ENCODE results near the gene MEGF11.

The MEGF11 gene

GRCh38 chr15:66253418-66254088, at the start of gene MEGF11:
Gene MEGF11 (minus strand): TSS chr15:66253750. CDS start chr15:66128403, 125,347 bp downstream.
- DNase-seq (ENCODE audit: low spot score in 2 of 2): no peak
- H3K9me3 Mint-ChIP-seq: no peaks in the 10 kb centered on the region
- no peak for ATAC-seq (ENCODE audit: low read depth)

GRCh38 chr15:66302489-66303278, 49.1 kb upstream of the MEGF11 start:
- ATAC-seq (ENCODE audit: low read depth): no peak
- Mint-ChIP-seq H3K4me1 (peaks cover 2% of the 10 kb centered on the region), H3K27ac (peak overlapping the region; percentile 19), H3K36me3 (peaks cover 20% of the 10 kb centered on the region), H3K27me3 (no peaks in the 10 kb centered on the region), H3K4me3 (no peak overlapping the region), H3K9me3 (no peaks in the 10 kb centered on the region)
- no peak for DNase-seq (ENCODE audit: low spot score in 2 of 2)

More at GRCh38 chr15:66253418-66254088, at the start of gene MEGF11:
- Mint-ChIP-seq H3K27me3 (peaks cover 34% of the 10 kb centered on the region), H3K27ac (peak within 1 kb of the TSS; percentile 29), H3K4me3 (peak within 1 kb of the TSS; percentile 85), H3K36me3 (peaks cover 3% of the 10 kb centered on the region), H3K4me1 (peaks cover 11% of the 10 kb centered on the region)

GRCh38 chr15:66298803-66299251, 45.3 kb upstream of the MEGF11 start:
- Mint-ChIP-seq H3K27ac (no peak overlapping the region), H3K27me3 (no peaks in the 10 kb centered on the region), H3K9me3 (no peaks in the 10 kb centered on the region), H3K4me1 (peaks cover 15% of the 10 kb centered on the region), H3K36me3 (peaks cover 13% of the 10 kb centered on the region), H3K4me3 (no peak overlapping the region)
- ATAC-seq (ENCODE audit: low read depth) (no peak), DNase-seq (ENCODE audit: low spot score in 2 of 2) (no peak)

GRCh38 chr15:66296186-66296585, 42.6 kb upstream of the MEGF11 start:
- no peak overlapping the region for H3K27ac Mint-ChIP-seq
- H3K9me3 Mint-ChIP-seq: no peaks in the 10 kb centered on the region
- H3K4me1 Mint-ChIP-seq: peaks cover 19% of the 10 kb centered on the region
- ATAC-seq (ENCODE audit: low read depth) (no peak), DNase-seq (ENCODE audit: low spot score in 2 of 2) (no peak)
- H3K27me3 Mint-ChIP-seq: no peaks in the 10 kb centered on the region
- peaks cover 5% of the 10 kb centered on the region for H3K36me3 Mint-ChIP-seq
- H3K4me3 Mint-ChIP-seq: no peak overlapping the region

- H3K27ac Mint-ChIP-seq: peak overlapping the region; percentile 83
- H3K9me3 Mint-ChIP-seq: no peaks in the 10 kb centered on the region
- DNase-seq (ENCODE audit: low spot score in 2 of 2): no peak
- peak overlapping the region; percentile 82 for H3K4me3 Mint-ChIP-seq
- peaks cover 24% of the 10 kb centered on the region for H3K4me1 Mint-ChIP-seq
- no peaks in the 10 kb centered on the region for H3K36me3 Mint-ChIP-seq
- H3K27me3 Mint-ChIP-seq: no peaks in the 10 kb centered on the region
- no peak for ATAC-seq (ENCODE audit: low read depth)
These were observed 41.3 kb upstream of the MEGF11 start for GRCh38 chr15:66294932-66295235.

- Mint-ChIP-seq H3K27me3 (no peaks in the 10 kb centered on the region), H3K9me3 (no peaks in the 10 kb centered on the region), H3K4me3 (peak overlapping the region; percentile 82), H3K27ac (peak overlapping the region; percentile 83), H3K4me1 (peaks cover 24% of the 10 kb centered on the region), H3K36me3 (no peaks in the 10 kb centered on the region)
- no peak for ATAC-seq (ENCODE audit: low read depth)
- DNase-seq (ENCODE audit: low spot score in 2 of 2): no peak
These were observed 40.8 kb upstream of the MEGF11 start for GRCh38 chr15:66294157-66294931.

GRCh38 chr15:66293419-66294156, 40.0 kb upstream of the MEGF11 start, which contains the start of gene DIS3L:
Gene DIS3L (plus strand): TSS chr15:66293568. CDS start chr15:66293597, 29 bp downstream.
- peak within 1 kb of the TSS; percentile 90 for H3K27ac Mint-ChIP-seq
- ATAC-seq (ENCODE audit: low read depth): peak; percentile 79
- DNase-seq (ENCODE audit: low spot score in 2 of 2): peak; percentile 63 to 67
- peak within 1 kb of the TSS; percentile 86 for H3K4me3 Mint-ChIP-seq
- no peaks in the 10 kb centered on the region for H3K9me3 Mint-ChIP-seq
- peaks cover 24% of the 10 kb centered on the region for H3K4me1 Mint-ChIP-seq
- H3K27me3 Mint-ChIP-seq: no peaks in the 10 kb centered on the region
- no peaks in the 10 kb centered on the region for H3K36me3 Mint-ChIP-seq

GRCh38 chr15:66292571-66293418, 39.2 kb upstream of the MEGF11 start:
- peak overlapping the region; percentile 90 for H3K27ac Mint-ChIP-seq
- no peaks in the 10 kb centered on the region for H3K36me3 Mint-ChIP-seq
- ATAC-seq (ENCODE audit: low read depth) (no peak), DNase-seq (ENCODE audit: low spot score in 2 of 2) (no peak)
- H3K4me1 Mint-ChIP-seq: peaks cover 24% of the 10 kb centered on the region
- no peaks in the 10 kb centered on the region for H3K27me3 Mint-ChIP-seq
- H3K9me3 Mint-ChIP-seq: no peaks in the 10 kb centered on the region
- H3K4me3 Mint-ChIP-seq: peak overlapping the region; percentile 86

GRCh38 chr15:66291816-66292570, 38.4 kb upstream of the MEGF11 start:
- H3K4me1 Mint-ChIP-seq: peaks cover 24% of the 10 kb centered on the region
- H3K36me3 Mint-ChIP-seq: no peaks in the 10 kb centered on the region
- H3K9me3 Mint-ChIP-seq: no peaks in the 10 kb centered on the region
- ATAC-seq (ENCODE audit: low read depth) (no peak), DNase-seq (ENCODE audit: low spot score in 2 of 2) (no peak)
- H3K27ac Mint-ChIP-seq: peak overlapping the region; percentile 90
- peak overlapping the region; percentile 86 for H3K4me3 Mint-ChIP-seq
- no peaks in the 10 kb centered on the region for H3K27me3 Mint-ChIP-seq

- no peaks in the 10 kb centered on the region for H3K36me3 Mint-ChIP-seq
- no peak for ATAC-seq (ENCODE audit: low read depth)
These were observed 37.0 kb upstream of the MEGF11 start for GRCh38 chr15:66290518-66290917.

GRCh38 chr15:66290007-66290406, 36.5 kb upstream of the MEGF11 start:
- DNase-seq (ENCODE audit: low spot score in 2 of 2) (no peak), ATAC-seq (ENCODE audit: low read depth) (no peak)
- H3K27me3 Mint-ChIP-seq: no peaks in the 10 kb centered on the region
- no peaks in the 10 kb centered on the region for H3K9me3 Mint-ChIP-seq
- no peak overlapping the region for H3K27ac Mint-ChIP-seq
- H3K36me3 Mint-ChIP-seq: no peaks in the 10 kb centered on the region
- peaks cover 21% of the 10 kb centered on the region for H3K4me1 Mint-ChIP-seq
- H3K4me3 Mint-ChIP-seq: no peak overlapping the region

More at GRCh38 chr15:66290518-66290917, 37.0 kb upstream of the MEGF11 start:
- H3K9me3 Mint-ChIP-seq: no peaks in the 10 kb centered on the region
- H3K4me1 Mint-ChIP-seq: peaks cover 21% of the 10 kb centered on the region
- H3K27me3 Mint-ChIP-seq: no peaks in the 10 kb centered on the region
- H3K4me3 Mint-ChIP-seq: no peak overlapping the region
- H3K27ac Mint-ChIP-seq: no peak overlapping the region
- DNase-seq (ENCODE audit: low spot score in 2 of 2): no peak

- H3K27me3 Mint-ChIP-seq: no peaks in the 10 kb centered on the region
- no peaks in the 10 kb centered on the region for H3K9me3 Mint-ChIP-seq
- H3K27ac Mint-ChIP-seq: no peak overlapping the region
- H3K4me1 Mint-ChIP-seq: peaks cover 11% of the 10 kb centered on the region
- DNase-seq (ENCODE audit: low spot score in 2 of 2) (no peak), ATAC-seq (ENCODE audit: low read depth) (no peak)
- no peaks in the 10 kb centered on the region for H3K36me3 Mint-ChIP-seq
- no peak overlapping the region for H3K4me3 Mint-ChIP-seq
These were observed 35.1 kb upstream of the MEGF11 start for GRCh38 chr15:66288551-66289185.
